GM10266 (cell line): ENCODE results near the gene CYP2A13.
"Not testable (repeated sequence)": the region's sequence is repeated elsewhere in the genome, so short reads cannot be mapped to it uniquely, and the experiment has no call there.

Experiments used
- DNase-seq: peaks from one replicate; pipeline ENCODE4 v3.0.0; 2012; ENCODE audit errors: extremely low spot score
- TF ChIP-seq, protein P1 (sequence below): IDR thresholded peaks from 2 replicates; pipeline ENCODE4 v1.5.1; 2012; ENCODE audit warnings: mild to moderate bottlenecking, low read depth; ENCODE audit not compliant: control insufficient read depth, insufficient read depth; ENCODE audit errors: missing control alignments

CYP2A13 gene

GRCh38 chr19:41123716-41124294 is 35.6 kb downstream of the CYP2A13 start:
- DNase-seq = peak; percentile 4
- TF ChIP-seq, protein P1, sequence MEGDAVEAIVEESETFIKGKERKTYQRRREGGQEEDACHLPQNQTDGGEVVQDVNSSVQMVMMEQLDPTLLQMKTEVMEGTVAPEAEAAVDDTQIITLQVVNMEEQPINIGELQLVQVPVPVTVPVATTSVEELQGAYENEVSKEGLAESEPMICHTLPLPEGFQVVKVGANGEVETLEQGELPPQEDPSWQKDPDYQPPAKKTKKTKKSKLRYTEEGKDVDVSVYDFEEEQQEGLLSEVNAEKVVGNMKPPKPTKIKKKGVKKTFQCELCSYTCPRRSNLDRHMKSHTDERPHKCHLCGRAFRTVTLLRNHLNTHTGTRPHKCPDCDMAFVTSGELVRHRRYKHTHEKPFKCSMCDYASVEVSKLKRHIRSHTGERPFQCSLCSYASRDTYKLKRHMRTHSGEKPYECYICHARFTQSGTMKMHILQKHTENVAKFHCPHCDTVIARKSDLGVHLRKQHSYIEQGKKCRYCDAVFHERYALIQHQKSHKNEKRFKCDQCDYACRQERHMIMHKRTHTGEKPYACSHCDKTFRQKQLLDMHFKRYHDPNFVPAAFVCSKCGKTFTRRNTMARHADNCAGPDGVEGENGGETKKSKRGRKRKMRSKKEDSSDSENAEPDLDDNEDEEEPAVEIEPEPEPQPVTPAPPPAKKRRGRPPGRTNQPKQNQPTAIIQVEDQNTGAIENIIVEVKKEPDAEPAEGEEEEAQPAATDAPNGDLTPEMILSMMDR = no peak

DNA sequence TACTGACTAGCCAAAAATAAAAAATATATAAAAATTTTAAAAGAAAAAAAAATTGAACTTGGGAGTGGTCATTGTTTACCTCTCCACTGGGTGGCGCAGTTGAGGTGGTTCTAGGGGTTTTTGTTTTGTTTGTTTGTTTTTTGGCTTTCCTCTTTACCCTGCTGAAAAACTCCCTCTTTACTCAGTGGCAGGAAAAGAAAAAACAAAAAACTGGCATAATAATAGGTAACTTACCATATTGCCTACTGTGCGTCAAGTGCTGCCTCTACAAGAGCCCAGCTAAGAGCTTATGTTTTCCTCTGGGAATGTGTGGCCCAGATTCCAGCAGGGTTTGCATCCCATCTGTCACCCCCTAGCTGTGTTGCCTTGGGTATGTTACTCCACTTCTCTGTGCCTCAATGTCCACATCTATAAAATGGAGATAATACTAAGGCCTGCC is 38.5 kb downstream of the CYP2A13 start:
- DNase-seq = not testable (repeated sequence)
- TF ChIP-seq, protein P1 = peak; percentile 47

GRCh38 chr19:41127362-41127761 is 39.1 kb downstream of the CYP2A13 start:
- not testable (repeated sequence) for DNase-seq

DNA sequence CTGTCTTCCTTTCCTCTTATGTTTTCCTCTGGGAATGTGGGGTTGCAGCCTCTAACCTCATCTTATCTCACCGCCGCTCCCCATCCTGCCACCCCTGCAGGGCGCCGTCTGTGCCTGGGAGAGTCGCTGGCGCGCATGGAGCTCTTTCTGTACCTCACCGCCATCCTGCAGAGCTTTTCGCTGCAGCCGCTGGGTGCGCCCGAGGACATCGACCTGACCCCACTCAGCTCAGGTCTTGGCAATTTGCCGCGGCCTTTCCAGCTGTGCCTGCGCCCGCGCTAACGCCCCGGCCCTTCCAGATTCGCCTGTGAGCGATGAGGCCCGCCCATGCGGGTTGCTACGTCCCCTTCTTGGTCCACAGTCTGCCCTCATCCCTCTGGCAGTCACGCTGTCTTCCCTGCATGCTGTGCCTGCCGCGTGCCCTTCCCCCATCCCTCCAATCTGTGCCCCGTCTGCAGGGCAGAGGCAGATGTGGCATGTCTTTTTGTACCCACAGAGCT is 39.6 kb downstream of the CYP2A13 start:
- TF ChIP-seq, protein P1 = peak; percentile 39
- not testable (repeated sequence) for DNase-seq

- no peak for DNase-seq
- TF ChIP-seq, protein P1 = no peak
These were observed 40.4 kb downstream of the CYP2A13 start for GRCh38 chr19:41128692-41129091.

DNA sequence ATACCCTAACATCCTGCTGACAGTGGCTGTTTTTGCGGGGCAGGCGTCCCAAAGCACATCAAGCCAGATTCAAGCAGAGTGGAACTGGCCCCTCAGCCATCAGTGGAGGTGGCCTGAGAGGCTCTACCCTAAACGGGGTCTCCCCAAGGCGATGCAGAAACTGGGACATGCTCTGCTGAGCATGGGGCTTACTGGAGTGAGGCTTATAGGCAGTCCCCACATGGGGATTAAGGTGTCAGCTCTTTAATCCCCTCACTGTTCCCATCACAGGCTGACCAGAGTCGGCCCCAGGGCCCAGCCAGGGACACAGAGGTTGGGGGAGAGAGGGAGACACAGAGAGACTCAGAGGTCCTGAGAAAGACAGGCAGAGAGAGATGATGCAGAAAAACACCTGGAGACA is 42.9 kb downstream of the CYP2A13 start:
- DNase-seq = no peak

GRCh38 chr19:41133260-41133659 is 45.0 kb downstream of the CYP2A13 start:
- DNase-seq = no peak

More for the DNA sequence above, 42.9 kb downstream of the CYP2A13 start:
- TF ChIP-seq, protein P1 = no peak

More at GRCh38 chr19:41133260-41133659, 45.0 kb downstream of the CYP2A13 start:
- TF ChIP-seq, protein P1 = no peak
